ENCODE measurements around the gene PLCB1.

Gene PLCB1

DNA sequence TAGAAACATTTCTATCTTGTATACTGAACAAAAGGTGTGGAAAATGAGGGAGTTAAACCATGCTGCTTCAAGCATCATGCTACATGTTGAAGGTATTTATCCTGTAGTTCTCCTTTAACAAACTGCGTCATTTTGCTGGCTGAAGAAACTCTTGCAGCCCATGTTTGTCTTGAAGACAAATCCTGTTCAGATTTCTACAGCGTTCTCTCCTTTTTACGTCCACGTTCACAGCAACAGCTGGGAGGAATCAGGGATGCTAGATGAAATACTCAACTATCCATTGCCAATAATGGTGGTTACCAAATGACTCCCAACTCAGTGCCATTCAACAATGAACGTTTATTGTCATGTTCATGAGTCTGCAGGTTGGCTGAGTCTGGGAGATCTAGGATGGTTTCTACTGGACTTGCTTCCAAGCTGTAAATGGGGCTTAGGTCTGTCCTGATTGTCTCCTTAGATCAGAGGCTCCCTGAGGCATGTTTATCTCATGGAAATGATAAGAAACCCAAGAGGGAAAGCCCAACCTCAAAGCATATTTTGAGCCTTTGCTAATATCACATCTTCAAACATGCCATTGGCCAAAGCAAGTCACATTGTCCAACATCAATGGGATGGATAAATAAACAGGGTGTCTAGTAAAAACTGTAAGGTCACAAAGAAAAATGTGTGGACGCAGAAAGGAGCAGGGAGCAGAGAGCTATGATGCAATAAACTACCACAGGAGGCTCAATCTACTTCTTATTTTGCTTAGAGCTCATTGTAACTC lies 2.7 kb upstream of the PLCB1 start:
- no peak for FAIRE-seq

DNA sequence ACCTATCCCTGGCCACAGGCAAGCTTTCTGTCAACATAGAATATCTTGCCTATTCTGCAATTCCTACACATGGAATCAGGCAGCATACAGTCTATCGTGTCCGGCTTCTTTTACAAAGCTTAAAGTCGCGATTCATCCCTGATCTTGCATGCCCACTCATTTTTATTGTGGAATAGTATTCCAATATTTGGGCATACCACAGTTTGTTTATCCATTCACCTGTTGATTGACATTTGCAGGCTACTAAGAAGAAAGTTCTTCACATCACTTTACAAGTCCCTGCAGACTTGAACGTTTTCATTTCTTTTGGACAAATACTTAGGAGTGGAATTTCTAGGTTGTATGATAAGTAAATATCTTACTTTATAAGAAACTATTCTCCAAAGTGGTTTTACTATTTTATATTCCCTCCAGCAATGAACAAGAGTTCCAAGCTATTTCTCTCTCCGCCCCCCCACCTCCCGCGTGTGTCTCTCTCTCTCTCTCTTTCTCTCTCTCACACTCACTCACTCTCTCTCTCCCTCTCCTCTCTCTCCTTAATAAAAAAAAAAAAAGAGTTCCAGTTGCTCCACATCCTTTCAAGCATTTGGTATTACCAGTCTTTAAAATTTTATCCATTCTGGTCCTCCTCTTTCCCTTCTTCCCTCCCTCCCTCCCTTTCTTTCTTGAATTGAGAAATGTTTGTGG lies 1.1 kb upstream of the PLCB1 start:
- FAIRE-seq, result no peak

DNA sequence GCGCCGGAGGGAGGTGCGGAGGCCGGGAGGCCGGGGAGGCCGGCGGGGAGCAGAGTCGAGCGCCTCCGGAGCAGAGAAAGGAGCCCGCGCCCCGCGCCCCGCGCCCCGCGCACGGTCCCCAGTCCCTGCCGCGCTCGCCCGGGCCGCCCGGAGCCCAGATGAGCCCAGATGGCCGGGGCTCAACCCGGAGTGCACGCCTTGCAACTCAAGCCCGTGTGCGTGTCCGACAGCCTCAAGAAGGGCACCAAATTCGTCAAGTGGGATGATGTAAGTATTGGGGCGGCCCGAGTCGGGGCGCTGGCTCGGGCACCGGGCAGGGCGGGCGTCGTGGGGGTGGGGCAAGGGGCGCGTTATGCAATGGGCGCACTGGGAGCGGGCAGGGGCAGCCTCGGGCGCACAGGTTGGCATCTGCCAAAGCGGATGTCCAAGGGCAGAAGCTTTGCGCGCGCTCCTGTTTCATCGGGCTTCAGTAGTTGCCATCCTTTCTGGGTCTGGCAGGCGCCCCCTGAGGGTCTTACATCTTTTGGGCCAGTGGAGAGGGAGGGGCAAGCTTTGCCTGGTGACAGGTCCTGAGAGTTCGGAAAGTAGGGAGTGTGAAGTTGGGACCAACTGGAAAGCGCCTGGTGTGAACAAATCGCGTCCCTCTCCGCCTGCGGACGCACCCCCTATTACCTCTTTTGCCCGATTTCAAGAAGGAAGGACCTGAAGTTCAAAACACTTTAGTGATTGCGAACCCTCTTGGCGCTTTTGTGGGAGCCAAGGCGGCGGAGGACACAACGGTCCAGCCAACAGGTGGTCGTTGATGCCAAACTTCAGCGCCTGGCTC lies 631 bp downstream of the PLCB1 start:
- FAIRE-seq, result no peak

DNA sequence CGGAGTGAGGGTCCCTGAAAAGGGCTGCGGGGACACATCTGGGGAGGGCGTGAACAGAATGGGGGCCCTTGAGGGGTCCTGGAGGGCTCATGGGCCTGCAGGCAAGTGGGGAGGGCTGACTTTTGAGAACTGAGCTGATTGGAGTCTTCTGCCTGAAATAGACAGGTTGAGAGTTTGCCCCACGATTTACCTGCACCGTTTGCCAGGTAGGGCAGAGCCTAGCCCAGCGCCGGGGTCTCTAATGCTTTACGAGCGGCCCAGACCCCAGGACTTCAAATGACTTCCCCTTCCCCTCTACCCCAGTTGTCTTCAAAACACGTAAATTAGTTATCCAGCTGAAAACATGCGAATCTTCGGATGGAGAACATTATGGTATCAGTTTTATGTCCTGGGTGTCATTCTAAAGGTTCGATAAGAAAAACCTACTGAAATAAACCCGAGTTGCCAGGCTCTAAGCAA lies 1.3 kb downstream of the PLCB1 start:
- FAIRE-seq, result no peak

DNA sequence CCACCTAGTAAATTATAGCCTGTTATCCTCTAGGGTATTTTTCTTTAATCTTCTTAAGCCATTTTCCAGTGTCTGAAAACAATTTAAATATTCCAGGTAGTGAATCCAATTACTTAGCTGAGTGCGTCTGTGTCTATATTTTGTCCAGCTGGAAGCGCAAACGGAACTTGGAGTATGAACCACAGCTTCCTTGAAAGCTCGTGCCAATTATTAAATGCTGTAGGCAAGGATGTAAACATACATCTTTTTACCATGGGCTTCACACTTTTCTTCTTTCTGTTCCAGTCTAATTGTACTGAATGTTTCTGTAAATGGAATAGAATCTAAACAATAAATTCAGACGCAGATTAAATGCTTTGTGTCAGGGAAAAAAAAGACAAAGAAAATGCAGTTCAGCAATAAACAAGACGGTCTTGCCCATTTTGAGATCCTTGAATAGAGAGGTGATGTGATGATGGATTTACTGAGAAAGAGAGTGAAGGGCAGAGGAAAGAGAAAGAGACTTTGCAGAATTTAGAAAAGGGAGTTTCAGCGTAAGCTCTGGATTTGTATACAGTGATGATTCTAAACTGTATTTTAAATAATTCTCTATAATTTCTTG lies 1.9 kb downstream of the PLCB1 start:
- peak; percentile 30 for FAIRE-seq

DNA sequence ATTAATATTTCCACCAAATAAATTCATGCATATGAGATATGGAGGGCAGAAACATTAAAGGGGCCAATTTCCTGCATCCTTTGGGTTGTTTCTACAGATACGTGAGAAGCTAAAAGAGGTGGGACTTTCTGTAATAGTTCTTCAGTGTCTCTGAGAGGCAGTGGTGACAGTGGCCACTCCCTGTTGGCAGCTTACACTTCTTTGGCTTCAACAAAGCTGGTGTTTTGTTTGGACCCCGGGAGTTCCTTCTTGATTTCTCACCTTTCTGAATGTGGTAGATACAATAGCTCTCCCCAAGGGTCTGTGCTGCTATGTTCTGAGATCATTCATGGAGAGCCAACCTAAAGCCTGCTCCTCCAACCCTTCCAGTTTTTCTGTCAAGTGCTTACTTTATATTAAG lies 7.8 kb downstream of the PLCB1 start:
- FAIRE-seq, result no peak

DNA sequence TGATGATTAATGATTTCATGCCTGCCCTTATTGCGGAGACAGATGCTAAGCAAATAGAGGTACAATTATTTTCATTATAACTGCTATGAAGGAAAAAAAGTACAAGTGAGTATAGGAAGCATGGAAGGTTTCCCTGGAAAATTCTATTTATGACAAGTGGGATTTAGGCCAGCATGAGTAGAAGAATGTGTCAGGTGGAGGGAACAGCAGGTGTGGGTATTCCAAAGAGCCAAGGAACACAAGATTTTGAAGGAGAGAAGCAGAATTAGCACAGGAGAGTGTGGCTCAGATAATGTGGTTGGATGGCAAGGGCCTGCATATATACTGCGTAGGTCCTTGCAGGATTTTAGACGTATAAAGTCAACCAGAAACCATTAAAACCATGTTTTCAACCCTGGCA lies 11.4 kb downstream of the PLCB1 start:
- no peak for FAIRE-seq

DNA sequence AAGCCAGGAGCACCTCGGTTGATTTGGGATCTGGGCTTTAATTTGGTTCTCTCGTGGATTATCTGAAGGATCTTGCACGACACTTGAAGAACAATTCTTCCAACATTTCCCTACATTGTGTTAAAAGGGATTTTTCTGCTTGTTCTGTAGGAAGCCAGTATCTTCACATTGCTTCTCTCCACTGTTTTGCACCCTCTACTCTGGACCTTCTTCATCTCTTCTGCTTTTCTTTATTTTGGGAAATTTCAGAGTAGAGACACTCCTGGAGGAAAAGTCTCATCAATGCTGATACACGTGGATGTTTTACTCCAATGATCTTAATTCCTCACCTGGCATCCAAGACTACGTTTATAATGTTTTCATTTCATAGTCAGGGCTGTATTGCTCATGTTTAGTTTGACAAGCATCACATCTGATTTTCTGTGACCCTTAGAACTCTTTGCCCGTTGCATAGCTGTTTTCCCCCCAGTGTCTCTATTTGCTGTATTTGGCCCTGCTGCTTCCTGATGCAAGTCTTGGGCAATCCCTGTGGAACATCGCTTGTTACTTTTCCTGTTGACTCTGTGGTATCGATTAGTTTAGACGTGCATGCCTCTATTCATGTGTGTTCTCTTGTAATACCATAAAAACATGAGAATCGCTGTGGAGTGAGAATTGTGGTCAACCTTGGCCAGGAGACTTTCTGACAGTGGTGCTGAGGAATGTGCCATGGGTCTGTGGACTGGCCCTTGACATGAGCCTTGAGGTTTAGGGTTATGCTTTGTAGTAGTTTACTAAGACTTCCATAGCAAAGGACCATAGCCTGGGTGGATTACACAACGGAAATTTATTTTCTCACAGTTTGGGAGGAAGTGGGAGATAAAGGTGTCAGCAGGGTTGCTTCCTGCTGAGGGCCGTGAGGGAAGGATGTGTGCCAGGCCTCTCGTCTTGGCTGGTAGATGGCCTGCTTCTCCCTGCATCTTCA lies 12.5 kb downstream of the PLCB1 start:
- no peak for FAIRE-seq

DNA sequence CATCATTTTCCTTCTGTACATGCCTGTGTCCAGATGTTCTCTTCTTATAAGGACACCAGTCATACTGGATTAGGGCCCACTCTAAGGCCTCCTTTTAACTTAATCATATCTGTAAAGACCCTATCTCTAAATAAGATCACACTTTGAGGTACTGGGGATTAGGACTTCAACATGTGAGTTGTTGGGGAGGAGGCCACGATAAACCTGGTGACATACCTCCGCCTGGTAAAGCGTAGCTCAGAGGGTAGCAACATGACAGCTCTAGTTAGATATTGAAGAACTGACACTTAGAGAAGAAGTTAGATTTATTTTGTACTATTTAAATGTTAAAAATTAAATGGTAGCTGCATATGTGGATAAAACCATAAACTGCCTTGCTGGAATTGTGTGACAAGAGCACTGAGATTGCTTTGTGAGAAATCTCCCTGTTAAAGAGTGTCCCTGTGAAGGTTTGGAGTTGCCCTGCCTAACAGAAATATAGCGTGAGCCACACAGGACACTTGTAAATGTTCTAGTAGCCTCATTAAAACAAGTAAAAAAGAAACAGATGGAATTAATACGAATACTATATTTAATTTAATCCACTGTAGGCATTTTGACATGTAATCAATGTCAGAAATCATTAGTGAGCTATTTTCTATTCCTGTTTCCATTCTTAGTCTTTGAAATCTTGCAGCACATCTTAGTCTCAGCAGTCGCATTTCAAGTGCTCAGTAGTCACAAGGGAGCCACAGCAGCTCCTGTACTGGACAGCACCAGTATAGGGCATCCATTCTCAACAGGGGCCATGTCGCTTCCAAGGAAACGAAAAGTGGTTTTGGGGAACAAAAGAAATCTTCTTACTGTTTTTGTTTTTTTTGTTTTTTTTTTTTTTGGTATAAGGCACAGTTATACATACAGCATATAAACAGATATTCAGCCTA lies 13.4 kb downstream of the PLCB1 start:
- no peak for FAIRE-seq

DNA sequence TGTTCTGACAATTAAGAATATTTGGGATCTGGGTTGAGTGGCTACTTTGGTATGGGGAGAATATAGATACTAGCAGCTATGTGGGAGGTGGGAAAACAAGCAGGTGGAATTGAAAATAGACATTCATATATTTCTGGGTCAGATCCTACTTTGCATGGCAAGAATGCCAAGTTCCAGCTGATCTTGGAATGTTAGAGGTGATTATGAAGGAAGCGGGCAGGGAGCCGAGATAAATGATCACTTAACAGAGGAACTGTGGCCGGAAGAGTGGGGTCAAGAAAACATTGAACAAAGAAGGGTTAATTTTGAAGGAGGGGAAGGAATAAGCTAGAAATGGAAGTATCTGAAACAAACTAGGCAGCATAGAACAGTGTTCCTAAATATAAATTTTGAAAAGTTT lies 15.4 kb downstream of the PLCB1 start:
- no peak for FAIRE-seq

DNA sequence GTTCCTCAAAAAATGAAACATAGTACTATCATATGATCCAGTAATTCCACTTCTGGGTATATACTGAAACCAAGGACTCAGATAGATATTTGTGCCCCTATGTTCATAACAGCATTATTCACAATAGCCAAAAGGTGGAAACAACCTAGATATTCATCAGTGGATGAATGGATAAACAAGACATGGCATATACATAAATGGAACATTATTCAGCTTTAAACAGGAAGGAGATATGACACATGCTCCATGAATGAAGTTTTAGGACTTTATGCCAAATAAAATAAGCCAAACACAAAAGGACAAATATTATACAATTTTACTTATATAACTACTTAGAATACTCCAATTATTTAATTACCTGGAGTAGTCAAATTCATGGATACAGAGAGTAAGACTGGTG lies 16.4 kb downstream of the PLCB1 start:
- no peak for FAIRE-seq

DNA sequence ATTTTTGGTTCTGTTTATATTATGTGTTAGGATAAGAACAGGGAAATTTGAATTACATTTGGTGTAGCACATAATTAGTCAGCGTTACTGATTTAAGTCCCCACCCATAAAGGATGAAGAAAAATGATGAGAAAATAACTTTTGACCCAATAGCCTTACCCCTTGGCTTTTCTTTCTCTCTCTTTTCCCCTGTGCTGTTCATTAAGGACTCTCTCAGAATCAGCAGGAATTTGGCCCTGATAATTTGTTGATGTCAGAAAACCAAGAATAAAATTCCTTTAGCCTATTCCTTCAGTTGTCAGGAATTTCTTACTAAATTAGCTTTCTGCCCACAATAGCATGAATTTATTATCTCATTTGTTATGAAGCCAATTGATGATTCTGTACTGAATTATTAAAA lies 18.5 kb downstream of the PLCB1 start:
- no peak for FAIRE-seq

DNA sequence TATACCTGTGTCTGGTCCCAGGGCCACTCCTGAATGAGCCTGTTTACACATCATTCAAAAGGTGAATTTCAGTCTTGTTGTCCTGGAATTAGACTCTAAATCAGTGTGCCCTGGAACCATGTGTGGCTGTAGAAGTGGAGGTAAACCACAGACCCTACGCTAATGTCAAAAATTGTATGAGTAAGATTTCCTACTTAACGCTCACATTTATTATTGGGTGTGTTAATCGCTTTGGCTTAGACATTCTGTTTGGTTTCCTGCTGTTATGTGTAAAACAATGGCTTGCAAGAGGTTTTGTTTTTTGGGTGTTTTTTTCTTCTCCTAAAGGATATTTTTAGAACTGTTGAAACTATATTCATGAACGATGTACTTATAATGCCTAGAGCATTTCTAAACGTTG lies 19.3 kb downstream of the PLCB1 start:
- FAIRE-seq, result no peak

DNA sequence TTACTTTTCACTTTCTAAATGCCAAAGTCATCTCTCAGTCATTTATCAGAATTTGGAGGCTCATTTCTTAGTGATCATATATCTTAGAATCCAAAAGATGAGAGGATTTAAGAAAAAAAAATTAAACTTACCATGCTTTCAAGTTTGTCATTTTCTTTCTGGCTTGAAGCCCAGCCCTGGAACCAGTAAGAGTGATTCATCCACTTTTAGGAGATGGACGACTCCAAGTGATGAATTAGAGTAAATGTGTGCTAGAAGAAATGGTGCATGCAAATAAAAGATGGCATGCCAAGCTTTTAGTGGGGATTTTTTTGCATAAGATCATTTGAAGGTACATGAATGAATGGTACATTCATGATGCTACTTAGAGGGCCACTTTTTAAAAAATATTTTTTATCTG lies 20.1 kb downstream of the PLCB1 start:
- FAIRE-seq, result peak; percentile 97

DNA sequence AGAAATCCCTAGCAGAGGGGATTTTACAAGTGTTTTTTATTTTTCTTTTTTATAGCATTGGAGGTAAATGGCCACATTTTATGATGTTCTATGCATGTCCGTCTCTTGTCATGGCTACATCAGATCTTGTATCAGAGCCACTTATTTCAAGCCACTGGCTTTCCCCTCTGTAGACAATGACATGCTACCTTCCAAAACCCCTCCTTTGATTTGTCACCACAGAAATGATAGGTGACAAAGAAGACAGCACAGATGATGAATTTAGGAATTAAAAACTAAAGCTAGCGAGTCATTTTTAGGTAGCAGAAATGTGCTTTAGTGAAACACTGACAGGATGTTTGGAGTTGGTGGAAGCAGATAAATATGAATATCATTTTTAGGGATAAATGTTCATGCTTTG lies 20.8 kb downstream of the PLCB1 start:
- no peak for FAIRE-seq

DNA sequence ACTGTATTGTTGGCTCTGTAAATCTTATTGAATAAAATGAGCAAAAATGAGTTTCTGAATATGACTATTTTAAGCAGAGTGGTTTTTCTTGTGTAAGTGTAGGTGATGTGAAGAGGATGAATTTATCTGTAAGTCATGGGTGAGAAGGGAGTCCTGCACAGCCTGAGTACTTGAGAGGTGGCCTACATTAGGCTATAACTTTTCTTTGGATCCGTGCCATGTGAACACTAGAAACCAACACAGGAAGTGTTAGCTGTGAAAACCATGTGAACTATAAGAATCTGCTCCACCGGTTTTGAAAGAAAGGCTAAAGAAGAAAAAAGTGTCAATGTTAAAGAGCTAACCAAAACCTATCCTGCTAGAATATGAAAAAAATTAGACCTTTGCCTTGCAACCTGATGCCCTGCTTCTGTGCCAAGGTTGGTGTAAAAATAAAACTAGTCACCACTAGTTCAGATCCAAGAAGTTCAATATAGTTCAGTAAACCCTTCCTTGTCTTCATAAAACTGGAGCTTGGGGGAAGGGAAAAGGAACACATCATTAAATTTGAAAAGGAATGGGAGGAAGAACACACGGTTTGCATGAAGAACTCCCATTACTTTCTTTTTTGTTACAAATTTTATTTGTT lies 21.3 kb downstream of the PLCB1 start:
- FAIRE-seq, result no peak

DNA sequence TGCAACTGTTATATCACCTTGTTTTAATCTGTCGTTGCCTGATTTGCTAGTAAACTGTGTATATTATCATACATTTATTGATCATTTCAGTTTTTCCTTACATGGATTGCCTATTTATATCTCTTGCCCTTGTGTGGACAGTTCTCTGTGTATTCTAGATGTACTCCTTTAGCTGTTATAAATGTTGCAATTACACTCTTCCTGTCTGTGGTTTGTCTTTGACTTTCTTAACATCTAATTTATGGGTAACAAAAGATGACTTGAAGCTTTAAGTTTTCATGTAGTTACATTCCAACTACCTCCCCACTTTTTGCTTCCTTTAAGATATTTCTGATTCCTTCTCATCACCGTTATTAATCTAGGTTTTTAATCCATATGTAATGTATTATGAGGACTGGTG lies 22.6 kb downstream of the PLCB1 start:
- no peak for FAIRE-seq

DNA sequence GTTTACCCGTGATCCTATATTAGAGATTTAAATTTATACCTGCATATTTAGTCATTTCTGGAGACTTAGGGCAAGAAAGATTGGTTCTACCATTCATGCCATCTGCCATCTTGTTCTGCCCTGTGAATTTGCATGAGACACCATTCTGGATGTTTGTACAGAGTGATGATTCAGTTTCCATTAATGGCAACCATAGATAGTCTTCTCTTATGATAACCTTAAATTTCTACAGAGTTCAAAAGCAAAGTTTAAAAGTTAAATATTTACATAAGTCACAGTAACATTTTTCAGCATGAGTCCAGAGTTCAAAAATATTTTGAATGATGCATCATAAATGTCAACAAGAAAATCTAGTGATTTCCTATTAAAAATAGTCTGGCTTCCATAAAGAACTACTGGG lies 23.2 kb downstream of the PLCB1 start:
- no peak for FAIRE-seq

DNA sequence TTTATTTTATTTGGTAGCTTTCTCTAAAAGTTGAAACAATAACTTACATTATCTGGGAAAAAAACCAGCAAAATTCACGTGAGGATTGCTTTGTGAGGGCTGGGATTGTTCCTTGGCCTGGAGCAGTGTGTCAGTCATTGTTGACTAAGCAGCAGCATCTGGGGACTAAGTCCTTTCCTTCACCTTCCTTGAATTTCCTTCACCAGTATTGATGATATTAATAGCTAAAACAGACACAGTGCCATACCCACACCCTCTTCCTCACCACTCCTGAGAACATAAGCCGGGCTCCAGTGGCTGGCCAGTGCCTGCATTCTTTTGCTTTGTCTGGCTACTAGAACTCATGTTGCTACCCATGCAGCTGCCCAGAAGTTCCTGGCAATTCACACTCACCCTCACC lies 23.7 kb downstream of the PLCB1 start:
- FAIRE-seq, result no peak
